GM21723 (cell line): ENCODE results near the gene YAE1.

ENCODE experiments used
- ATAC-seq: cut with Tn5 transposase; IDR thresholded peaks from one replicate; pipeline ENCODE4 v1.9.1; 2021; ENCODE audit warnings: mild to moderate bottlenecking, moderate library complexity; ENCODE audit not compliant: unreplicated experiment

YAE1 gene

GRCh38 chr7:39554583-39555165 lies 11.5 kb upstream of the YAE1 start:
- no peak for ATAC-seq

- no peak for ATAC-seq
These were observed 9.0 kb upstream of the YAE1 start for GRCh38 chr7:39557222-39557621.

GRCh38 chr7:39557911-39558310 lies 8.3 kb upstream of the YAE1 start:
- no peak for ATAC-seq

GRCh38 chr7:39560408-39560807 lies 5.8 kb upstream of the YAE1 start:
- ATAC-seq, result no peak

GRCh38 chr7:39560997-39561396 lies 5.2 kb upstream of the YAE1 start:
- ATAC-seq, result no peak

- ATAC-seq, result no peak
These were observed 666 bp upstream of the YAE1 start for GRCh38 chr7:39565538-39565937.

GRCh38 chr7:39567294-39567693 lies 1.1 kb downstream of the YAE1 start:
- no peak for ATAC-seq

- ATAC-seq, result no peak
These were observed 8.6 kb downstream of the YAE1 start for GRCh38 chr7:39574673-39575349.

- no peak for ATAC-seq
These were observed 11.1 kb downstream of the YAE1 start for GRCh38 chr7:39577229-39577874.

GRCh38 chr7:39580149-39580874 lies 14.1 kb downstream of the YAE1 start:
- ATAC-seq, result peak; percentile 96

GRCh38 chr7:39582536-39582935 lies 16.3 kb downstream of the YAE1 start:
- no peak for ATAC-seq

GRCh38 chr7:39583539-39583938 lies 17.3 kb downstream of the YAE1 start:
- ATAC-seq, result no peak

GRCh38 chr7:39587393-39587792 lies 21.2 kb downstream of the YAE1 start:
- ATAC-seq, result no peak

- no peak for ATAC-seq
These were observed 22.2 kb downstream of the YAE1 start for GRCh38 chr7:39588416-39588815.

GRCh38 chr7:39589323-39590111 lies 23.3 kb downstream of the YAE1 start:
- ATAC-seq, result peak; percentile 90

- ATAC-seq, result peak; percentile 43
These were observed 26.4 kb downstream of the YAE1 start for GRCh38 chr7:39592586-39592985.

GRCh38 chr7:39594988-39595620 lies 28.9 kb downstream of the YAE1 start:
- no peak for ATAC-seq

- no peak for ATAC-seq
These were observed 36.1 kb downstream of the YAE1 start for GRCh38 chr7:39602351-39602750.

- no peak for ATAC-seq
These were observed 37.7 kb downstream of the YAE1 start for GRCh38 chr7:39603924-39604323.

GRCh38 chr7:39605087-39605486 lies 38.9 kb downstream of the YAE1 start:
- ATAC-seq, result no peak
